MCF 10A (cell line): Measurements from ENCODE around the gene CD79A. TPM values are rescaled to one million over a fixed set of nuclear protein-coding genes. Genes with fewer than 3 reads are reported as not detected.

Experiments
- BruUV-seq: library from RNA; stranded (reverse); fragments of 400-500 nt; replicated peaks from 2 replicates; lab custom pipeline; 2021; lab: Mats Ljungman, UMichigan
- CTCF ChIA-PET: fragments of 300-600 bp; sonication (Branson Sonifier 250); formaldehyde crosslinking; extraction: SDS; loops from one replicate; lab custom pipeline; 2021; ENCODE audit warnings: antibody characterized with exemption, inconsistent platforms; lab: Yijun Ruan, JAX
- POLR2A ChIA-PET: fragments of 300-600, 350-650 bp; sonication (Branson Sonifier 250); formaldehyde crosslinking; extraction: SDS; loops from one replicate; lab custom pipeline; 2020; ENCODE audit warnings: antibody characterized with exemption, inconsistent platforms; lab: Yijun Ruan, JAX
- DNase-seq: peaks from one replicate; pipeline ENCODE4 v3.0.0-alpha.2; 2018; ENCODE audit not compliant: unreplicated experiment
- H3K27ac Mint-ChIP-seq: one replicate; pipeline ENCODE4 v1.8.0; 2022; ENCODE audit warnings: mild to moderate bottlenecking, low read depth, mixed read lengths; ENCODE audit not compliant: unreplicated experiment
- H3K27me3 Mint-ChIP-seq: one replicate; pipeline ENCODE4 v1.8.0; 2022; ENCODE audit warnings: mixed read lengths; ENCODE audit not compliant: insufficient read depth, unreplicated experiment
- H3K36me3 Mint-ChIP-seq: one replicate; pipeline ENCODE4 v1.8.0; 2022; ENCODE audit warnings: mild to moderate bottlenecking, moderate library complexity, mixed read lengths; ENCODE audit not compliant: insufficient read depth, unreplicated experiment
- H3K4me1 Mint-ChIP-seq: one replicate; pipeline ENCODE4 v1.8.0; 2022; ENCODE audit warnings: mixed read lengths; ENCODE audit not compliant: insufficient read depth, unreplicated experiment
- H3K4me3 Mint-ChIP-seq: one replicate; pipeline ENCODE4 v1.8.0; 2022; ENCODE audit warnings: mild to moderate bottlenecking, moderate library complexity, mixed read lengths; ENCODE audit not compliant: unreplicated experiment
- H3K9me3 Mint-ChIP-seq: one replicate; pipeline ENCODE4 v1.8.0; 2022; ENCODE audit warnings: mixed read lengths; ENCODE audit not compliant: unreplicated experiment
- intact Hi-C: fragments of 100-400 bp; cut with micrococcal nuclease; formaldehyde crosslinking; loops from 2 replicates; pipeline ENCODE4 v1.14.1; 2022
- total RNA-seq: library from RNA; stranded (reverse); gene quantifications from 2 replicates; pipeline ENCODE4 v1.2.3, GENCODE V29; 2022
- TF ChIP-seq, protein P1 (sequence below): fragments of 200-600 bp; IDR thresholded peaks from one replicate; pipeline ENCODE4 v1.8.0; 2022; ENCODE audit warnings: antibody characterized with exemption, mild to moderate bottlenecking; ENCODE audit not compliant: unreplicated experiment

Gene CD79A
- total RNA-seq, 1 experiment from 2014 or later, result not detected

DNA sequence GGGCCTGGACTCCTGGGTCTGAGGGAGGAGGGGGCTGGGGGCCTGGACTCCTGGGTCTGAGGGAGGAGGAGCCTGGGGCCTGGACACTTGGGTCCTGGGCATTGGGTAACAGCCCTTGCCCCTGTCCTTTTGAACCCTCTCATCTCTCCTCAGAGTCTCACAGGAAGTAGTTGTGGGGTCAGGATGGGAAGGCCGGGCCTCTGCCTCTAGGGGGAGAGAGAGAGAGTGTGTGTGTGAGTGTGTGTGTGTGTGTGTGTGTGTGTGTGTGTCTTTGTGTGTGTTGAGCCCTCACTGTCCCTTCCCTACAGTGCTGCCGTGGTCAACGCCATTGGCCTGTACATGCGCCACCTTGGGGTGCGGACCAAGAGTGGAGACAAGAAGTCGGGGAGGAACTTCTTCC, 16.8 kb downstream of the CD79A start:
- H3K9me3 Mint-ChIP-seq, result no peaks in the 10 kb centered on the region
- no peak overlapping the region for H3K4me3 Mint-ChIP-seq
- no TSS peak for BruUV-seq
- intact Hi-C loops, result no loop called here
- TF ChIP-seq, protein P1, sequence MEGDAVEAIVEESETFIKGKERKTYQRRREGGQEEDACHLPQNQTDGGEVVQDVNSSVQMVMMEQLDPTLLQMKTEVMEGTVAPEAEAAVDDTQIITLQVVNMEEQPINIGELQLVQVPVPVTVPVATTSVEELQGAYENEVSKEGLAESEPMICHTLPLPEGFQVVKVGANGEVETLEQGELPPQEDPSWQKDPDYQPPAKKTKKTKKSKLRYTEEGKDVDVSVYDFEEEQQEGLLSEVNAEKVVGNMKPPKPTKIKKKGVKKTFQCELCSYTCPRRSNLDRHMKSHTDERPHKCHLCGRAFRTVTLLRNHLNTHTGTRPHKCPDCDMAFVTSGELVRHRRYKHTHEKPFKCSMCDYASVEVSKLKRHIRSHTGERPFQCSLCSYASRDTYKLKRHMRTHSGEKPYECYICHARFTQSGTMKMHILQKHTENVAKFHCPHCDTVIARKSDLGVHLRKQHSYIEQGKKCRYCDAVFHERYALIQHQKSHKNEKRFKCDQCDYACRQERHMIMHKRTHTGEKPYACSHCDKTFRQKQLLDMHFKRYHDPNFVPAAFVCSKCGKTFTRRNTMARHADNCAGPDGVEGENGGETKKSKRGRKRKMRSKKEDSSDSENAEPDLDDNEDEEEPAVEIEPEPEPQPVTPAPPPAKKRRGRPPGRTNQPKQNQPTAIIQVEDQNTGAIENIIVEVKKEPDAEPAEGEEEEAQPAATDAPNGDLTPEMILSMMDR, result no peak
- no peaks in the 10 kb centered on the region for H3K27me3 Mint-ChIP-seq
- no peaks in the 10 kb centered on the region for H3K4me1 Mint-ChIP-seq
- CTCF ChIA-PET, result no interaction called here
- POLR2A ChIA-PET, result no interaction called here
- DNase-seq, result no peak
- no peak overlapping the region for H3K27ac Mint-ChIP-seq
- peaks cover 40% of the 10 kb centered on the region for H3K36me3 Mint-ChIP-seq

DNA sequence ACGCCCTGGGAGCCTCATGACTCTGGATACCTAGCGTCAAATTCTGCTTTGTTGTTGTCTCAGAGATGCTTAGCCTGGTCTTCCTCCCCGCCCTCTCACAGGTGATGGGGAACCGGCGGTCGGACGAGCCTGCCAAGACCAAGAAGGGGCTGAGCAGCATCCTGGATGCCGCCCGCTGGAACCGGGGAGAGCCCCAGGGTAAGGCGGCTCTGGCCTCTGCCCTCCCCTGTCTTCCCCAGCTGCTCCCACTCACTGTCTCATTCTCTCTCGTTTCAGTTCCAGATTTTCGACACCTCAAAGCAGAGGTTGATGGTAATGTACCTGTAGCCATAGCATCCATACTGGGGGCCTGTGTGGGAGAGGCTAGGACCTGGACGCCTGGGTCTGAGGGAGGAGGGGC, 17.3 kb downstream of the CD79A start:
- intact Hi-C loops, result no loop called here
- DNase-seq, result no peak
- Mint-ChIP-seq H3K27me3 (no peaks in the 10 kb centered on the region), H3K4me1 (no peaks in the 10 kb centered on the region), H3K36me3 (peaks cover 40% of the 10 kb centered on the region), H3K4me3 (no peak overlapping the region), H3K27ac (no peak overlapping the region), H3K9me3 (no peaks in the 10 kb centered on the region)
- ChIA-PET POLR2A (interaction anchor here (0.6 kb wide), 1 partner anchor 438 kb away, joined by 4 read pairs; no protein-coding TSS in a partner anchor), CTCF (interaction anchor here (0.6 kb wide), 1 partner anchor 143 kb away, joined by 3 read pairs; no protein-coding TSS in a partner anchor)
- TF ChIP-seq, protein P1, result no peak
- no TSS peak for BruUV-seq

DNA sequence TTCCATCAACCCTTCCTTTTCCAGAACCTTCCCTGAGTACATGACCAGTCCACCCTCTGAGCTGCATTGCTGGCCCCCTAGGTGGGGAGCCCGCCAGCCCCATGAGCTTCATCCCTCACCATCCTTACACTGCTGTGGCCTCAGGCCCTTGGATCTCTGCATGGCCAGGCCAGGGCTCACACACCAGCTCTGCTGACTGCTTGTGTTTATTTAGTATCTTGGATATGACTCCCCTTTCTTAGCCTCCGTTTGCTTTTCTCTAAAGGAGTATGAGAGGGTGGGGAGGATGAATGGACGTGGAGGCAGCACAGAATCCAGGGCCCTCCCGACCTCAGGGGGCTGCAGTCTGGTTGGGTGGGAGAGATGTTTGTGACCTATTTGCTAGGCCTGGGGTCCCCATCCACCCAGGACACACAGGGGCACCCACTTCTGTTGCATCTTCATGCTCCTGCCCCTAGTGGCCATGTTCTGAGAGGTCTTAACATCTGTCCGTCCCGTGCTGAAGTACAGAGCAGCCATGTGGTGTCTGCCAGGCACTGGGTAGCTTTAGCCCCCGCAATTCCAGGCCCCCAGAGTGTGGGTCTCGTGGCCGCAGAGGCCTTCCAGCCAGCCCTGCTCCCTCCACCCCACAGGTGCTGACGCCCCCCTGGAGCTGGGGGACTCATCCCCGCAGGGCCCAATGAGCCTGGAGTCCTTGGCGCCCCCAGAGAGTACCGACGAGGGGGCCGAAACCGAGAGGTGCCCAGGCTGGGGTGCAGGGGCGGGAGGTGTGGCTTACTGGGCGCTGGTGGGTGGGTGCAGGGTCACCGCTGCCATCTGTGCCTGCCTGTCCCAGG, 18.9 kb downstream of the CD79A start:
- TF ChIP-seq, protein P1, result peak; percentile 12
- intact Hi-C loops, result loop anchor here (2.0 kb wide), 1 partner anchor 27 kb away; no protein-coding TSS in a partner anchor
- Mint-ChIP-seq H3K4me1 (no peaks in the 10 kb centered on the region), H3K27me3 (no peaks in the 10 kb centered on the region), H3K27ac (peak overlapping the region; percentile 20), H3K9me3 (no peaks in the 10 kb centered on the region), H3K4me3 (no peak overlapping the region), H3K36me3 (peaks cover 48% of the 10 kb centered on the region)
- ChIA-PET CTCF (interaction anchor here (0.6 to 1.1 kb wide), 4 partner anchors 10 to 284 kb away, joined by 3 to 4 read pairs (median 4); no protein-coding TSS in a partner anchor), POLR2A (interaction anchor here (1.0 kb wide), 1 partner anchor 9 kb away, joined by 4 read pairs; no protein-coding TSS in a partner anchor)
- no peak for DNase-seq
- BruUV-seq, result no TSS peak

DNA sequence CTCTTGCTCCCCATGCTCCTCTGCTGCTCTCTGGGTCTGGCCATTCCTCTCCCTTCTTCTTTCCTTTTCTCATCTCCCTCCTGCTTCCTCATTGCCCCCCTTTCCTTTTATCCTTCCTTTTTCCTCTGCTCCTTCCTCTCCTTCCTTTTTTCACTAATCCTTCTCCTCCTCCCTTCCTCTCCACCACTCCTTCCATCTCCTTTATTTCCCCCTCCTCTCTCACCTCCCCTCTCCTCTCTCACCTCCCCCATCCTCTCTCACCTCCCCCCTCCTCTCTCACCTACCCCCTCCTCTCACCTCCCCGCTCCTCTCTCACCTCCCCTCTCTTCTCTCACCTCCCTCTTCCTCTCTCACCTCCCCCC, 19.5 kb downstream of the CD79A start:
- POLR2A ChIA-PET, result no interaction called here
- intact Hi-C loops, result loop anchor here (2.0 kb wide), 1 partner anchor 28 kb away; no protein-coding TSS in a partner anchor
- no peaks in the 10 kb centered on the region for H3K9me3 Mint-ChIP-seq
- H3K27ac Mint-ChIP-seq, result no peak overlapping the region
- H3K36me3 Mint-ChIP-seq, result peaks cover 54% of the 10 kb centered on the region
- H3K4me1 Mint-ChIP-seq, result no peaks in the 10 kb centered on the region
- CTCF ChIA-PET, result interaction anchor here (0.9 kb wide), 1 partner anchor 49 kb away, joined by 4 read pairs; no protein-coding TSS in a partner anchor
- TF ChIP-seq, protein P1, result no peak
- no peak overlapping the region for H3K4me3 Mint-ChIP-seq
- BruUV-seq, result no TSS peak
- DNase-seq, result no peak
- no peaks in the 10 kb centered on the region for H3K27me3 Mint-ChIP-seq
